OCI-LY1 (cell line): Measurements from ENCODE around the gene SBSN.

Experiments used
- H2AFZ ChIP-seq: fragments of 200-600 bp; sonication (generic), shearing (Covaris generic); 2 replicates; pipeline ENCODE4 v1.6.0; 2014; ENCODE audit warnings: antibody characterized with exemption, mild to moderate bottlenecking, low read length
- H3F3A ChIP-seq: fragments of 200-600 bp; sonication (generic), shearing (Covaris generic); 2 replicates; pipeline ENCODE4 v1.6.0; 2014; ENCODE audit warnings: mild to moderate bottlenecking, antibody characterized with exemption, low read length, moderate library complexity; ENCODE audit not compliant: insufficient read depth
- H3K27ac ChIP-seq: fragments of 200-600 bp; sonication (generic); 2 replicates; pipeline ENCODE4 v1.5.1; 2014; ENCODE audit warnings: low read length, mixed run types, mild to moderate bottlenecking, low read depth; ENCODE audit not compliant: poor library complexity, severe bottlenecking
- H3K27me3 ChIP-seq: fragments of 200-600 bp; sonication (generic); 2 replicates; pipeline ENCODE4 v1.6.0; 2014; ENCODE audit warnings: antibody characterized with exemption, mild to moderate bottlenecking, low read length, moderate library complexity; ENCODE audit not compliant: insufficient read depth
- H3K36me3 ChIP-seq: fragments of 200-600 bp; sonication (generic); 2 replicates; pipeline ENCODE4 v1.6.1; 2014; ENCODE audit warnings: mild to moderate bottlenecking, antibody characterized with exemption, low read length, moderate library complexity, mixed read lengths; ENCODE audit not compliant: insufficient read depth
- H3K4me1 ChIP-seq: fragments of 200-600 bp; sonication (generic); 2 replicates; pipeline ENCODE4 v1.5.1; 2014; ENCODE audit warnings: mild to moderate bottlenecking, low read length, moderate library complexity; ENCODE audit not compliant: insufficient read depth, severe bottlenecking
- H3K4me2 ChIP-seq: fragments of 200-600 bp; sonication (generic), shearing (Covaris generic); 2 replicates; pipeline ENCODE4 v1.6.1; 2014; ENCODE audit warnings: low read length
- H3K4me3 ChIP-seq: fragments of 200-600 bp; sonication (generic); 2 replicates; pipeline ENCODE4 v1.5.1; 2014; ENCODE audit warnings: low read length, low read depth, mild to moderate bottlenecking, mixed read lengths; ENCODE audit not compliant: poor library complexity, severe bottlenecking
- H3K79me2 ChIP-seq: fragments of 200-600 bp; shearing (Covaris generic); 2 replicates; pipeline ENCODE4 v1.6.1; 2016; ENCODE audit warnings: mixed run types, low read length, mixed read lengths; ENCODE audit not compliant: insufficient read depth
- H3K9ac ChIP-seq: fragments of 200-600 bp; sonication (generic), shearing (Covaris generic); 2 replicates; pipeline ENCODE4 v1.6.1; 2014; ENCODE audit warnings: mild to moderate bottlenecking, low read length, mixed read lengths
- H3K9me2 ChIP-seq: fragments of 200-600 bp; sonication (generic), shearing (Covaris generic); 2 replicates; pipeline ENCODE4 v1.6.1; 2014; ENCODE audit warnings: low read depth, mild to moderate bottlenecking, low read length, mixed read lengths
- H3K9me3 ChIP-seq: fragments of 200-600 bp; shearing (Covaris generic); 2 replicates; pipeline ENCODE4 v1.6.1; 2014; ENCODE audit warnings: low read length, mixed read lengths
- H4K20me1 ChIP-seq: fragments of 200-600 bp; sonication (generic), shearing (Covaris generic); 2 replicates; pipeline ENCODE4 v1.6.0; 2016; ENCODE audit warnings: mild to moderate bottlenecking, low read length; ENCODE audit not compliant: insufficient read depth
- CTCF ChIP-seq: fragments of 200-600 bp; sonication (generic), shearing (Covaris generic); IDR thresholded peaks from 2 replicates; pipeline ENCODE4 v1.5.1; 2017; ENCODE audit warnings: mild to moderate bottlenecking, antibody characterized with exemption, low read length, moderate library complexity, mixed read lengths
- EZH2 ChIP-seq: fragments of 200-600 bp; sonication (generic), shearing (Covaris generic); IDR thresholded peaks from 2 replicates; pipeline ENCODE4 v1.8.0; 2017; ENCODE audit warnings: borderline replicate concordance, mixed run types, mild to moderate bottlenecking, antibody characterized with exemption, low read length, moderate library complexity, mixed read lengths

SBSN gene

GRCh38 chr19:35560677-35561076 is 32.6 kb upstream of the SBSN start:
- no peaks in the 10 kb centered on the region for H4K20me1 ChIP-seq
- H3K9me3 ChIP-seq = no peaks in the 10 kb centered on the region
- no peak overlapping the region for H3K4me2 ChIP-seq
- H3K9me2 ChIP-seq = no peaks in the 10 kb centered on the region
- H3K9ac ChIP-seq = no peak overlapping the region
- H3K27ac ChIP-seq = no peak overlapping the region
- TF ChIP-seq EZH2 (no peak), CTCF (no peak)
- H3K4me3 ChIP-seq = no peak overlapping the region
- no peaks in the 10 kb centered on the region for H3F3A ChIP-seq
- H2AFZ ChIP-seq = no peak overlapping the region
- H3K79me2 ChIP-seq = no peaks in the 10 kb centered on the region
- no peaks in the 10 kb centered on the region for H3K36me3 ChIP-seq
- H3K27me3 ChIP-seq = no peaks in the 10 kb centered on the region; the same call in none of the 2 replicates
- H3K4me1 ChIP-seq = peaks cover 11% of the 10 kb centered on the region

- no peaks in the 10 kb centered on the region for H3F3A ChIP-seq
- no peaks in the 10 kb centered on the region for H3K36me3 ChIP-seq
- no peaks in the 10 kb centered on the region for H4K20me1 ChIP-seq
- H3K4me1 ChIP-seq = peaks cover 11% of the 10 kb centered on the region
- H3K27ac ChIP-seq = no peak overlapping the region
- H3K9ac ChIP-seq = no peak overlapping the region
- H3K4me3 ChIP-seq = no peak overlapping the region
- H3K27me3 ChIP-seq = no peaks in the 10 kb centered on the region; the same call in none of the 2 replicates
- no peak overlapping the region for H3K4me2 ChIP-seq
- TF ChIP-seq CTCF (no peak), EZH2 (no peak)
- H3K9me3 ChIP-seq = no peaks in the 10 kb centered on the region
- no peak overlapping the region for H2AFZ ChIP-seq
- no peaks in the 10 kb centered on the region for H3K9me2 ChIP-seq
- no peaks in the 10 kb centered on the region for H3K79me2 ChIP-seq
Measured at GRCh38 chr19:35560271-35560670, 32.2 kb upstream of the SBSN start.

- no peak overlapping the region for H3K9ac ChIP-seq
- H3K4me1 ChIP-seq = peaks cover 11% of the 10 kb centered on the region
- no peaks in the 10 kb centered on the region for H3K9me2 ChIP-seq
- H3K27ac ChIP-seq = no peak overlapping the region
- no peaks in the 10 kb centered on the region for H3K9me3 ChIP-seq
- TF ChIP-seq CTCF (no peak), EZH2 (no peak)
- H3K4me3 ChIP-seq = no peak overlapping the region
- H3K27me3 ChIP-seq = no peaks in the 10 kb centered on the region; the same call in none of the 2 replicates
- H2AFZ ChIP-seq = no peak overlapping the region
- H4K20me1 ChIP-seq = no peaks in the 10 kb centered on the region
- no peaks in the 10 kb centered on the region for H3F3A ChIP-seq
- H3K79me2 ChIP-seq = no peaks in the 10 kb centered on the region
- H3K36me3 ChIP-seq = no peaks in the 10 kb centered on the region
- no peak overlapping the region for H3K4me2 ChIP-seq
Measured at GRCh38 chr19:35559781-35560180, 31.7 kb upstream of the SBSN start.
